H1 (cell line): ENCODE measurements around the gene TIMM29. TPM values are rescaled to one million over a fixed set of nuclear protein-coding genes. Genes with fewer than 3 reads are reported as not detected.
A peak's percentile ranks its signal among the peaks of the same experiment; 100 is the strongest.

Source experiments
- CTCF ChIA-PET: fragments of 300-600 bp; sonication (Branson Sonifier 250); formaldehyde crosslinking; loops from one replicate; lab custom pipeline; 2021; ENCODE audit not compliant: partially characterized antibody; lab: Charles Lee
- POLR2A ChIA-PET: fragments of 300-600 bp; sonication (Branson Sonifier 250); formaldehyde crosslinking; loops from one replicate; lab custom pipeline; 2021; ENCODE audit warnings: inconsistent platforms; ENCODE audit not compliant: partially characterized antibody; lab: Charles Lee
- DNase-seq, 2 experiments: peaks; one replicate each; pipeline versions ENCODE4 v3.0.0 to v3.0.0-alpha.2; 2010 to 2022; ENCODE audit warnings: low spot score in 2 of 2, low read depth in 1 of 2, mixed read lengths in 1 of 2
- FAIRE-seq: peaks from 2 replicates; lab custom pipeline; 2011; peaks lifted over from hg19 to GRCh38; lab: Jason Lieb, UNC
- H2AFZ ChIP-seq: 2 replicates; pipeline ENCODE4 v1.8.1; 2012; ENCODE audit warnings: low read length, inconsistent platforms
- H2AK5ac ChIP-seq: 2 replicates; pipeline ENCODE4 v1.6.1; 2013; ENCODE audit warnings: low read depth, low read length
- H2BK120ac ChIP-seq: replicated peaks from 2 replicates; pipeline ENCODE3; 2013; ENCODE audit warnings: low read depth, low read length, inconsistent platforms
- H2BK12ac ChIP-seq: 2 replicates; pipeline ENCODE4 v1.6.1; 2013; ENCODE audit warnings: low read depth, low read length
- H2BK15ac ChIP-seq: 2 replicates; pipeline ENCODE4 v1.6.1; 2013; ENCODE audit warnings: low read length
- H2BK20ac ChIP-seq: 2 replicates; pipeline ENCODE4 v1.6.1; 2013; ENCODE audit warnings: low read length
- H2BK5ac ChIP-seq: 2 replicates; pipeline ENCODE4 v1.6.1; 2013; ENCODE audit warnings: low read depth, low read length
- H3K14ac ChIP-seq: 2 replicates; pipeline ENCODE4 v1.6.1; 2013; ENCODE audit warnings: inconsistent platforms; ENCODE audit not compliant: insufficient read length
- H3K18ac ChIP-seq: 2 replicates; pipeline ENCODE4 v1.6.1; 2013; ENCODE audit warnings: low read length; ENCODE audit errors: extremely low read depth
- H3K23ac ChIP-seq: 2 replicates; pipeline ENCODE4 v1.6.1; 2013; ENCODE audit warnings: inconsistent platforms; ENCODE audit not compliant: insufficient read length
- H3K23me2 ChIP-seq: 2 replicates; pipeline ENCODE4 v1.6.1; 2013; ENCODE audit warnings: low read depth, low read length
- H3K27ac ChIP-seq: 2 replicates; pipeline ENCODE4 v1.6.1; 2011; ENCODE audit warnings: low read depth, low read length, inconsistent platforms
- H3K27me3 ChIP-seq, 4 experiments: replicated peaks in 1 of 4; 1 replicate in 1 of 4; 2 replicates in 3 of 4; pipeline versions ENCODE4 v1.6.1 to v1.8.1; 2011 to 2013; ENCODE audit warnings: low read length in 3 of 4, mild to moderate bottlenecking in 3 of 4, inconsistent platforms in 2 of 4, mixed read lengths in 2 of 4, moderate library complexity in 1 of 4; ENCODE audit not compliant: control insufficient read depth in 3 of 4, insufficient read depth in 3 of 4; ENCODE audit errors: extremely low read depth in 1 of 4
- H3K36me3 ChIP-seq, 4 experiments: 2 replicates each; pipeline versions ENCODE4 v1.6.1 to v1.8.1; 2011 to 2013; ENCODE audit warnings: mild to moderate bottlenecking in 4 of 4, low read length in 3 of 4, moderate library complexity in 2 of 4, control low read depth in 1 of 4, inconsistent platforms in 1 of 4; ENCODE audit not compliant: insufficient read depth in 4 of 4, control insufficient read depth in 2 of 4
- H3K4ac ChIP-seq: replicated peaks from 2 replicates; pipeline ENCODE3; 2013; ENCODE audit warnings: low read length, low read depth, mixed read lengths, inconsistent platforms; ENCODE audit not compliant: insufficient read length
- H3K4me1 ChIP-seq, 4 experiments: replicated peaks in 1 of 4; 1 replicate in 1 of 4; 2 replicates in 3 of 4; pipeline versions ENCODE4 v1.6.1 to v1.8.1; 2011 to 2013; ENCODE audit warnings: low read length in 3 of 4, inconsistent platforms in 2 of 4, mixed read lengths in 1 of 4; ENCODE audit not compliant: insufficient read depth in 4 of 4, control insufficient read depth in 3 of 4
- H3K4me2 ChIP-seq, 2 experiments: 2 replicates each; pipeline versions ENCODE4 v1.6.1 to v1.8.1; 2011 to 2013; ENCODE audit warnings: low read depth in 2 of 2, low read length in 2 of 2, control low read depth in 1 of 2, inconsistent platforms in 1 of 2, mild to moderate bottlenecking in 1 of 2; ENCODE audit not compliant: insufficient read depth in 1 of 2
- H3K4me3 ChIP-seq, 4 experiments: fragments of 200-600, 300-600 bp in 1 of 4; sonication (generic), shearing (Covaris generic), sonication (Bioruptor Twin) in 1 of 4; 2 replicates each; pipeline versions ENCODE4 v1.5.1 to v1.8.1; 2011 to 2016; ENCODE audit warnings: low read length in 4 of 4, low read depth in 3 of 4, control low read depth in 2 of 4, inconsistent platforms in 2 of 4, mild to moderate bottlenecking in 2 of 4, mixed read lengths in 1 of 4, moderate library complexity in 1 of 4; ENCODE audit not compliant: insufficient read depth in 2 of 4; ENCODE audit errors: extremely low read depth in 1 of 4
- H3K56ac ChIP-seq: replicated peaks from 2 replicates; pipeline ENCODE3; 2013; ENCODE audit warnings: low read depth, mild to moderate bottlenecking, mixed read lengths, low read length, inconsistent platforms; ENCODE audit not compliant: insufficient read length
- H3K79me1 ChIP-seq: 2 replicates; pipeline ENCODE4 v1.6.1; 2013; ENCODE audit warnings: low read depth, low read length, control low read depth
- H3K79me2 ChIP-seq, 2 experiments: 2 replicates each; pipeline versions ENCODE4 v1.6.1 to v1.8.1; 2012 to 2013; ENCODE audit warnings: low read length in 2 of 2, mild to moderate bottlenecking in 2 of 2, inconsistent platforms in 1 of 2; ENCODE audit not compliant: insufficient read depth in 2 of 2, control insufficient read depth in 1 of 2
- H3K9ac ChIP-seq, 4 experiments: replicated peaks in 1 of 4; 1 replicate in 1 of 4; 2 replicates in 3 of 4; pipeline versions ENCODE4 v1.6.1 to v1.8.1; 2011 to 2013; ENCODE audit warnings: low read depth in 3 of 4, low read length in 3 of 4, control low read depth in 2 of 4, mild to moderate bottlenecking in 2 of 4, moderate library complexity in 2 of 4, inconsistent platforms in 1 of 4; ENCODE audit errors: extremely low read depth in 1 of 4
- H3K9me3 ChIP-seq, 2 experiments: 2 replicates each; pipeline versions ENCODE4 v1.6.1 to v1.8.1; 2012 to 2013; ENCODE audit warnings: mild to moderate bottlenecking in 2 of 2, moderate library complexity in 2 of 2, control low read depth in 1 of 2, inconsistent platforms in 1 of 2, low read depth in 1 of 2, low read length in 1 of 2, mixed read lengths in 1 of 2; ENCODE audit not compliant: insufficient read depth in 2 of 2
- H4K20me1 ChIP-seq, 2 experiments: replicated peaks in 1 of 2; 2 replicates each; pipeline versions ENCODE3 to v1.8.1; 2011 to 2013; ENCODE audit warnings: inconsistent platforms in 2 of 2, low read length in 2 of 2, mild to moderate bottlenecking in 1 of 2; ENCODE audit not compliant: insufficient read depth in 2 of 2, control insufficient read depth in 1 of 2
- H4K5ac ChIP-seq: 2 replicates; pipeline ENCODE4 v1.6.1; 2013; ENCODE audit warnings: low read length, low read depth, mixed read lengths, inconsistent platforms; ENCODE audit not compliant: insufficient read length
- H4K8ac ChIP-seq: 2 replicates; pipeline ENCODE4 v1.8.0; 2013; ENCODE audit warnings: mild to moderate bottlenecking, moderate library complexity, low read length, inconsistent platforms; ENCODE audit not compliant: insufficient read depth; ENCODE audit errors: extremely low read depth
- H4K91ac ChIP-seq: replicated peaks from 2 replicates; pipeline ENCODE3; 2013; ENCODE audit warnings: low read length, mixed read lengths, inconsistent platforms; ENCODE audit not compliant: insufficient read length
- CREB1 ChIP-seq: IDR thresholded peaks from 2 replicates; pipeline ENCODE4 v1.6.1; 2012; ENCODE audit warnings: inconsistent platforms
- RAD21 ChIP-seq, 2 experiments: IDR thresholded peaks in 1 of 2; conservative IDR thresholded peaks in 1 of 2; 2 replicates each; pipeline ENCODE4 v1.6.1; 2011; ENCODE audit warnings: low read depth in 2 of 2, low read length in 2 of 2, improper control_type of control experiment in 1 of 2, inconsistent platforms in 1 of 2, mild to moderate bottlenecking in 1 of 2, moderate library complexity in 1 of 2
- WGBS, 2 experiments: shearing (Covaris generic) in 1 of 2; methylation state at CpG; one replicate each; pipeline versions ENCODE4 v1.1.6 to v1.1.7; 2013 to 2015; ENCODE audit warnings: low lambda C conversion rate in 2 of 2, mixed read lengths in 2 of 2, inconsistent platforms in 1 of 2, low coverage in 1 of 2, missing lambda C conversion rate in 1 of 2; ENCODE audit not compliant: insufficient replicate concordance in 2 of 2, insufficient coverage in 1 of 2, insufficient read length in 1 of 2; ENCODE audit errors: extremely low coverage in 1 of 2, missing lambda C conversion rate in 1 of 2; 5-methylcytosine and 5-hydroxymethylcytosine counted together
- polyA plus RNA-seq, 7 experiments: library from polyadenylated mRNA; depleted of rRNA in 3 of 7; stranded (reverse) in 5 of 7; unstranded in 2 of 7; fragments of >200 nt in 5 of 7; fragments of 200-250 nt in 2 of 7; gene quantifications; 1 replicate in 5 of 7; 2 replicates in 1 of 7; 4 replicates in 1 of 7; pipeline versions ENCODE4 v1.2.1 to v1.2.3, GENCODE V29; 2011 to 2013; ENCODE audit warnings: missing spikeins in 2 of 7, mixed read lengths in 2 of 7
- total RNA-seq: library from RNA; stranded (reverse); fragmentation: NEBNext Ultra II Directional; extraction: Animal tissue kit (Norgen Biotek cat#: 25700); gene quantifications from 2 replicates; pipeline ENCODE4 v1.2.1, GENCODE V29; 2021

TIMM29 gene
- total and polyA plus RNA-seq, 2 of the 8 experiments (the other 6 are each of a cell fraction or from before 2014, with no cell fraction given) = 15.9 to 24.0 TPM

GRCh38 chr19:10929402-10929794, 787 bp downstream of the TIMM29 start:
- DNase-seq (no peak), FAIRE-seq (no peak)
- no peak overlapping the region for H4K91ac ChIP-seq
- TF ChIP-seq CREB1 (0 out of 2 replicates have a peak, but pooled peaks have one; percentile 14), RAD21 (IDR thresholded peaks at IDR 0.05 in 1 of 2, conservative IDR thresholded peaks at IDR 0.05 in 1 of 2; ENCODE audit: low read depth in 2 of 2, low read length in 2 of 2) (no peak)
- H3K4me2 ChIP-seq = peak overlapping the region; percentile 61 to 84
- peaks cover 0 to 6% (median 1%) of the 10 kb centered on the region in 4 experiments; a peak in 4 of 7 replicates for H3K4me1 ChIP-seq
- H4K5ac ChIP-seq = no peak overlapping the region
- H2BK120ac ChIP-seq = no peak overlapping the region
- no peak overlapping the region for H3K18ac ChIP-seq
- H2BK12ac ChIP-seq = no peak overlapping the region
- no peak overlapping the region for H2BK20ac ChIP-seq
- 20% methylated on average over 25 of the region's 27 CpGs; no CpG with 5 or more reads in 1 of the 2 experiments for WGBS, 2 experiments
- POLR2A ChIA-PET = interaction anchor here (0.6 to 2.7 kb wide), 7 partner anchors 12 to 1972 kb away, joined by 3 to 16 read pairs (median 4); no protein-coding TSS in a partner anchor
- H3K4me3 ChIP-seq = peak overlapping the region; percentile 71 to 95 (median 84)
- peaks cover 7 to 25% of the 10 kb centered on the region in 2 experiments; a peak in 3 of 4 replicates for H3K79me2 ChIP-seq
- peaks cover 11% of the 10 kb centered on the region for H3K23me2 ChIP-seq
- peak overlapping the region; percentile 44; the same call in 1 of the 2 replicates for H2BK5ac ChIP-seq
- no peaks in the 10 kb centered on the region for H3K9me3 ChIP-seq
- H3K9ac ChIP-seq = peak overlapping the region; percentile 65 to 83 (median 78); a peak in 6 of 7 replicates
- no peaks in the 10 kb centered on the region for H3K27me3 ChIP-seq
- H3K23ac ChIP-seq = no peak overlapping the region
- H2AFZ ChIP-seq = no peak overlapping the region
- peak overlapping the region; percentile 91; the same call in 1 of the 2 replicates for H4K8ac ChIP-seq
- H3K79me1 ChIP-seq = peaks cover 8% of the 10 kb centered on the region; the same call in 1 of the 2 replicates
- H3K56ac ChIP-seq = no peak overlapping the region
- H3K14ac ChIP-seq = no peak overlapping the region
- peak overlapping the region; percentile 55; the same call in 1 of the 2 replicates for H3K27ac ChIP-seq
- H2AK5ac ChIP-seq = no peak overlapping the region
- CTCF ChIA-PET = interaction anchor here (0.6 to 2.3 kb wide), 6 partner anchors 12 to 107 kb away, joined by 3 to 12 read pairs (median 3); partner anchors contain the start of gene TMED1
- no peak overlapping the region for H3K4ac ChIP-seq
- no peak overlapping the region for H2BK15ac ChIP-seq
- H4K20me1 ChIP-seq = peaks cover 0 to 7% of the 10 kb centered on the region in 2 experiments
- peaks cover 0 to 4% (median under 1%) of the 10 kb centered on the region in 4 experiments; a peak in 3 of 8 replicates for H3K36me3 ChIP-seq
